Measurements from ENCODE around the gene ACADL. TPM values are rescaled to one million over a fixed set of nuclear protein-coding genes. Genes with fewer than 3 reads are reported as not detected.

Gene ACADL
- polyA plus RNA-seq (2013, experiment 1 of 2): 0.15 TPM
- polyA plus RNA-seq (2013, experiment 2 of 2): 0.25 TPM

DNA sequence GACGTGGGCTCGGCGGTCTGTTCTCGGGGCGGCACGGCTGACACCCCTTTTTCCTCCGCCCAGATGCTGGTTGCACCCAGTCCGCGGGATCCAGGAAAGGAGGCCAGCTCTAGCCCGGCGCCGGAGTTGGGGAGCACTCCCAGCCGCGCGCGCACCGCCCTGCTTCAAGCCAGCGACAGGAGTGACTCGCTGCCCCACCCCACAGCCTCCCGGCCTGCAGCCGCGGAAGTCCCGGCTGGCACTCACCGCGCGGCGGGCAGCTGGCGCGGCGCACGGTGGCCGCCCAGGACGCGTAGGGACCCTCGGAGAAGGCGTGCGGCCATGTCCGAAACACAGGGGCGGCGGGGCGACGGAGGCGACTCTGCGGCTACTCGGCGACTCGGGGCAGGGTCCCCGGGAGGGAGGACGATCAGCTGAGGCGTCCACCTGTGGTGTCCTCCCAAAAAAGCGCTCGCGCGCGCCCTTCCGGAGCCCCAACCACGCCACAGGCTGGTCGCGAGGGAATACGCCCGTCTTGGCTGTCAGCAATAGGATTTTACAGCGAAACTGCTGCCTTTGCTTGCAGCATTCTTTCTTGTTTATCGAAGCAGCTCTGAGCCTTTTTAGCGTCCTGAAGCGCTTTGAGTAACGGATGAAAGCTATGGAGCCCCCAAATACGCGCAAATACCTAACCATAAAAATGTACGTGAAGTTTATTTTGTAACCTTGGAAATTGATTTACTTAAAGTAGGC is at the start of gene ACADL:
Gene ACADL (minus strand): TSS at position 507 of the 732 bp plus-strand sequence. CDS start 184 bp downstream, at position 323.
- no peaks in the 10 kb centered on the region for H3K36me3 ChIP-seq (ENCODE audit: insufficient read depth, low read length)
- no peaks in the 10 kb centered on the region for H3K9me3 ChIP-seq (ENCODE audit: insufficient read depth, low read depth, low read length)
- H3K4me3 ChIP-seq (ENCODE audit: low read length): peak within 1 kb of the TSS; percentile 75
- no peaks in the 10 kb centered on the region; the same call in 1 of the 2 replicates for H3K4me1 ChIP-seq (ENCODE audit: insufficient read depth, low read length)
- no peak within 1 kb of the TSS for H3K27ac ChIP-seq (ENCODE audit: low read depth, low read length)
- H3K27me3 ChIP-seq (ENCODE audit: insufficient read depth, low read length): peaks cover 48% of the 10 kb centered on the region
- peak within 1 kb of the TSS; percentile 60 for H3K9ac ChIP-seq (ENCODE audit: low read depth, low read length)
- under 1% methylated on average over 69 of the region's 69 CpGs for WGBS

DNA sequence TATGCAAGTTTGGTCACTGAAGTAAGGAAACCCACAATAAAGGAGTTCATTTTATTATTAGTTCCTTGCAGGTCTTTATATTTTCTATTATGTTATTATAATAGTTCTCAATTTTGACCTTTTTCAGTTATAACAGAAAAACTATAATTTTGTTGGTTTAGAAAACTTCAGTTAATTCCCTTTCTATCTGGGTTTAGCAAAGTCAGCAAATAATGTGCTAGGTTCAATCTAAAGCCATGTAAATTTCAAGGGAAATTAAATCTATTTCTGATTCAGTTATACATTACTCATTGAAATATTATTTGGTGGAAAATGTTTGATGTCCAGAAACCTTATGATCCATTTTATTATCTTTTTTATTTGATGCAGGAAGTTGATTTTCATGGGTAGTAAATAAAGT is 46.1 kb upstream of the ACADL start:
- Histone ChIP-seq H3K27me3 (ENCODE audit: insufficient read depth, low read length) (no peaks in the 10 kb centered on the region), H3K9ac (ENCODE audit: low read depth, low read length) (no peak overlapping the region)

DNA sequence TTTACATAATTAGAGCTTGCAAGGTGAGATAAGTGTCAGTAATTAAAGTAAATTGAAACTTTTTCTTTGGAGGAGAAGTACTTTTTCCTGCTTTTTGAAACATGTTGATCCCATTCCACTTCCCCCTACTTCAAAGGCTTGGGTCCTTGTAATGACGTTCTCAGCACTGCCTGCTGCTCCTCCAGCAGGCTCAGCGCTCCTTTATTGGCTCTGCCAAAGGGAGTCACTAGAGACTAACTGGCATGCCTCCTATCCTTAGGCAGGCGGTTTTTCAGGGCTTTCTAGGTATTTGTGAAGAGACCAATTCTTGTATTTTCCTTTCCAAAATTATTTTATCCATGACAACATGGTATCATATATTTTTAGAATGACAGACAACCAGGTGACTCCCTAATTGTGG is 43.9 kb upstream of the ACADL start:
- Histone ChIP-seq H3K4me3 (ENCODE audit: low read length) (no peak overlapping the region), H3K27ac (ENCODE audit: low read depth, low read length) (no peak overlapping the region), H3K36me3 (ENCODE audit: insufficient read depth, low read length) (no peaks in the 10 kb centered on the region), H3K9ac (ENCODE audit: low read depth, low read length) (no peak overlapping the region), H3K4me1 (ENCODE audit: insufficient read depth, low read length) (no peaks in the 10 kb centered on the region), H3K9me3 (ENCODE audit: insufficient read depth, low read depth, low read length) (no peaks in the 10 kb centered on the region), H3K27me3 (ENCODE audit: insufficient read depth, low read length) (no peaks in the 10 kb centered on the region)
- WGBS: 58% methylated on average over 3 of the region's 3 CpGs

More for the DNA sequence above, 46.1 kb upstream of the ACADL start:
- Histone ChIP-seq H3K9me3 (ENCODE audit: insufficient read depth, low read depth, low read length) (no peaks in the 10 kb centered on the region), H3K27ac (ENCODE audit: low read depth, low read length) (no peak overlapping the region), H3K36me3 (ENCODE audit: insufficient read depth, low read length) (no peaks in the 10 kb centered on the region), H3K4me3 (ENCODE audit: low read length) (no peak overlapping the region), H3K4me1 (ENCODE audit: insufficient read depth, low read length) (no peaks in the 10 kb centered on the region)

GRCh38 chr2:210268281-210268680 is 43.0 kb upstream of the ACADL start:
- H3K9me3 ChIP-seq (ENCODE audit: insufficient read depth, low read depth, low read length): no peaks in the 10 kb centered on the region
- H3K27ac ChIP-seq (ENCODE audit: low read depth, low read length): no peak overlapping the region
- no peaks in the 10 kb centered on the region for H3K36me3 ChIP-seq (ENCODE audit: insufficient read depth, low read length)
- H3K4me1 ChIP-seq (ENCODE audit: insufficient read depth, low read length): no peaks in the 10 kb centered on the region
- H3K4me3 ChIP-seq (ENCODE audit: low read length): no peak overlapping the region
- no CpG with 5 or more reads among the region's 1 CpG for WGBS
- no peak overlapping the region for H3K9ac ChIP-seq (ENCODE audit: low read depth, low read length)
- H3K27me3 ChIP-seq (ENCODE audit: insufficient read depth, low read length): no peaks in the 10 kb centered on the region

- H3K4me3 ChIP-seq (ENCODE audit: low read length): no peak overlapping the region
- no peaks in the 10 kb centered on the region for H3K27me3 ChIP-seq (ENCODE audit: insufficient read depth, low read length)
- no CpG with 5 or more reads among the region's 1 CpG for WGBS
- no peaks in the 10 kb centered on the region for H3K36me3 ChIP-seq (ENCODE audit: insufficient read depth, low read length)
- H3K9ac ChIP-seq (ENCODE audit: low read depth, low read length): no peak overlapping the region
- no peak overlapping the region for H3K27ac ChIP-seq (ENCODE audit: low read depth, low read length)
- no peaks in the 10 kb centered on the region for H3K4me1 ChIP-seq (ENCODE audit: insufficient read depth, low read length)
- H3K9me3 ChIP-seq (ENCODE audit: insufficient read depth, low read depth, low read length): no peaks in the 10 kb centered on the region
Measured at GRCh38 chr2:210267698-210268097, 42.5 kb upstream of the ACADL start.

GRCh38 chr2:210264282-210264681 is 39.0 kb upstream of the ACADL start:
- H3K4me1 ChIP-seq (ENCODE audit: insufficient read depth, low read length): no peaks in the 10 kb centered on the region
- no peak overlapping the region for H3K4me3 ChIP-seq (ENCODE audit: low read length)
- WGBS: 89% methylated on average over 1 of the region's 1 CpG
- H3K9me3 ChIP-seq (ENCODE audit: insufficient read depth, low read depth, low read length): no peaks in the 10 kb centered on the region
- H3K9ac ChIP-seq (ENCODE audit: low read depth, low read length): no peak overlapping the region
- H3K27ac ChIP-seq (ENCODE audit: low read depth, low read length): no peak overlapping the region
- H3K27me3 ChIP-seq (ENCODE audit: insufficient read depth, low read length): no peaks in the 10 kb centered on the region
- H3K36me3 ChIP-seq (ENCODE audit: insufficient read depth, low read length): no peaks in the 10 kb centered on the region

- Histone ChIP-seq H3K4me3 (ENCODE audit: low read length) (no peak overlapping the region), H3K4me1 (ENCODE audit: insufficient read depth, low read length) (no peaks in the 10 kb centered on the region), H3K27me3 (ENCODE audit: insufficient read depth, low read length) (no peaks in the 10 kb centered on the region), H3K9me3 (ENCODE audit: insufficient read depth, low read depth, low read length) (no peaks in the 10 kb centered on the region), H3K36me3 (ENCODE audit: insufficient read depth, low read length) (no peaks in the 10 kb centered on the region), H3K9ac (ENCODE audit: low read depth, low read length) (no peak overlapping the region), H3K27ac (ENCODE audit: low read depth, low read length) (no peak overlapping the region)
- WGBS: 97% methylated on average over 2 of the region's 2 CpGs
Measured at GRCh38 chr2:210263841-210264240, 38.6 kb upstream of the ACADL start.

GRCh38 chr2:210262036-210262435 is 36.8 kb upstream of the ACADL start:
- H3K4me1 ChIP-seq (ENCODE audit: insufficient read depth, low read length): no peaks in the 10 kb centered on the region
- no peak overlapping the region for H3K27ac ChIP-seq (ENCODE audit: low read depth, low read length)
- H3K27me3 ChIP-seq (ENCODE audit: insufficient read depth, low read length): no peaks in the 10 kb centered on the region
- WGBS: 81% methylated on average over 2 of the region's 2 CpGs
- no peaks in the 10 kb centered on the region for H3K9me3 ChIP-seq (ENCODE audit: insufficient read depth, low read depth, low read length)
- H3K9ac ChIP-seq (ENCODE audit: low read depth, low read length): no peak overlapping the region
- no peak overlapping the region for H3K4me3 ChIP-seq (ENCODE audit: low read length)
- H3K36me3 ChIP-seq (ENCODE audit: insufficient read depth, low read length): no peaks in the 10 kb centered on the region

- Histone ChIP-seq H3K4me1 (ENCODE audit: insufficient read depth, low read length) (no peaks in the 10 kb centered on the region), H3K27me3 (ENCODE audit: insufficient read depth, low read length) (no peaks in the 10 kb centered on the region), H3K9me3 (ENCODE audit: insufficient read depth, low read depth, low read length) (no peaks in the 10 kb centered on the region)
Measured at GRCh38 chr2:210259687-210260086, 34.4 kb upstream of the ACADL start.

DNA sequence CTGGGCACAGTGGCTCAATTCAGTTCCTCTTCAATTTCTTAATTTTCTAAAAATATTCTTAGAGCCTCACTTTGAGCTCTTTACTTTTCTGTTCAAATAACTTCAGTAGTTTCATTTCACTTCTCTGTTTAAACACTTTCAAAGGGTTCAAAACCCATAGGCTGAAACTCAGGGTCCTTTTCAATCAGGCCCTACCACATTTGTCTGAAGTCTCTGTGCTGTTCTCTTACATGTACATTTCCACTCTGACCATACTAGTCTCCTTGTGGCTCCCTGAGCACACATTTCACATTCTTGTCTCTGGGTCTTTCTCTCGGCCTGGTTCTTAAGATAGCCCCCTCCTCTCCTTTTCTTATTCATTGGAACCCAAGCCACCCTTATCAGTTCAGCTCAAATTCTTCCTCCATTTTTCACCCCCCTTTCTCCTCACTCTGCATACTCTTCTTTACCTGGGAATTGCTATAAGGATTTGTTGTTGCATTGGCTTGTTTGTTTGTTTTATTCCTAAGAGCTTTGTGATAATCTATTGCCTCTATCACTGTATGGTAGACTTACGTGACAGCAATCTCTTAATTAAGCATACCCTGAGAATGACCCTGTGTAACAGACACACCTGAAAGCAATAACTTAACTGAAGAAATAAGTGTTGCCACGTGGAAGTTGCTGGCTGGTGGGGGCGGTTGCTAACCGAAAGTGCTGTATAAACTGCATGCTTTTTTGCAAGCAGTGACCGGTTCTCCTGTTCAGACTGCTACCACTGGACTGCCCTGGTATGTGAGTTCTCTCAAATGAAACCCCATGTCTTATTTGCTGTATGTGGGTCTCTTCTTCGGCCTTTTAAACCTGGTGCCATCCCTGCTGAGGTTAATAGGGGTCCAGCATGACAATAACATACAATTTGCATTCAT is 27.7 kb upstream of the ACADL start:
- H3K27ac ChIP-seq (ENCODE audit: low read depth, low read length): no peak overlapping the region
- H3K4me1 ChIP-seq (ENCODE audit: insufficient read depth, low read length): no peaks in the 10 kb centered on the region
- no peaks in the 10 kb centered on the region for H3K36me3 ChIP-seq (ENCODE audit: insufficient read depth, low read length)
- H3K9me3 ChIP-seq (ENCODE audit: insufficient read depth, low read depth, low read length): no peaks in the 10 kb centered on the region
- H3K4me3 ChIP-seq (ENCODE audit: low read length): no peak overlapping the region
- no peaks in the 10 kb centered on the region for H3K27me3 ChIP-seq (ENCODE audit: insufficient read depth, low read length)
- 81% methylated on average over 6 of the region's 7 CpGs for WGBS
- no peak overlapping the region for H3K9ac ChIP-seq (ENCODE audit: low read depth, low read length)

More at GRCh38 chr2:210259687-210260086, 34.4 kb upstream of the ACADL start:
- H3K27ac ChIP-seq (ENCODE audit: low read depth, low read length): no peak overlapping the region
- H3K36me3 ChIP-seq (ENCODE audit: insufficient read depth, low read length): no peaks in the 10 kb centered on the region
- no peak overlapping the region for H3K9ac ChIP-seq (ENCODE audit: low read depth, low read length)
- no peak overlapping the region for H3K4me3 ChIP-seq (ENCODE audit: low read length)

DNA sequence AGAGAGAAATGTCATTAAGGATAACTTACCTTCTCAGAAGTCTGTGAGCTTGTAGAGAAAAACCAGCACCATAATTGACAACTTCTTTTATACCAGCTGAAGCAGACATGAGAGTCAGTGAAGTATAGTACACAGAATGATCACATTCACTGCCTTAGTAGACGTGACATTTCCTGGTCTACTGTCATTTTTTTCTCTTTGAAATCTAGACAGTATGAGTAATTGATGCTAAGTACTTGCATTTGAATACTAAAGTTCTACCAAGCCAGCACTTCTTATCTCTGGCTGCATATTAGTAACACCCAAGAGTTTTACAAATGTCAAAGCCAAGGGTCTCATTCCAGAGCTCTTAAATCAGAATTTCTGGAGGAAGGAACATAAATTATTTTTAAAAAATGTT is 25.4 kb upstream of the ACADL start:
- Histone ChIP-seq H3K27me3 (ENCODE audit: insufficient read depth, low read length) (no peaks in the 10 kb centered on the region), H3K4me1 (ENCODE audit: insufficient read depth, low read length) (no peaks in the 10 kb centered on the region), H3K27ac (ENCODE audit: low read depth, low read length) (no peak overlapping the region), H3K9ac (ENCODE audit: low read depth, low read length) (no peak overlapping the region), H3K4me3 (ENCODE audit: low read length) (no peak overlapping the region), H3K9me3 (ENCODE audit: insufficient read depth, low read depth, low read length) (peaks cover 10% of the 10 kb centered on the region), H3K36me3 (ENCODE audit: insufficient read depth, low read length) (no peaks in the 10 kb centered on the region)
- 100% methylated on average over 1 of the region's 1 CpG for WGBS

Measured in HUES64 (cell line).